ENCODE results near the gene METTL14. TPM values are rescaled to one million over a fixed set of nuclear protein-coding genes. Genes with fewer than 3 reads are reported as not detected.

METTL14 gene
- total RNA-seq, 1 experiment from 2014 or later = 9.5 TPM

DNA sequence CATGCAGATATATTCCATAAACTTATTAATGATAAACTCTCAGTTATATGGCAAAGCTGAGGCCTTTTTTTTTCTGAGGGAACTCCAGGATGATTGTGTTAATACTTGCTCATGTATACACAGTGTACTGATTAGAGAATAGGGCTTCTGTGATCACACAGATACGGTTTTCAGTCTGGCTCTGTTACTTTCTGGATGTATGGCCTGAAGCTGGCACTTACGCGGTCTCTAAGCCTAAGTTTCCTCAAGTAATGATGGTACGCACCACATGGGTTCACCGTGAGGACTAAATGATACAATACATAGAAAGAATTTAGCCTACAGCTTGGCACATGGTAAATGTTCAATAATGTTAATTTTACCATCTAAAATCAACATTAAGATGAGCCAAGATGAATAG, 77.0 kb downstream of the METTL14 start:
- H3K36me3 ChIP-seq (ENCODE audit: low read depth, low read length) = peaks cover 30% of the 10 kb centered on the region

GRCh38 chr4:118762730-118763477, 77.7 kb downstream of the METTL14 start:
- Histone ChIP-seq H3K27ac (ENCODE audit: low read length) (no peak overlapping the region), H3K36me3 (ENCODE audit: low read depth, low read length) (peaks cover 31% of the 10 kb centered on the region), H2AFZ (ENCODE audit: low read length) (no peak overlapping the region), H3K4me1 (ENCODE audit: insufficient read depth, low read length) (peaks cover 16% of the 10 kb centered on the region), H4K20me1 (ENCODE audit: low read length) (no peaks in the 10 kb centered on the region), H3K4me3 (ENCODE audit: low read length) (no peak overlapping the region), H3K79me2 (ENCODE audit: low read length) (no peaks in the 10 kb centered on the region), H3F3A (ENCODE audit: low read length, unreplicated experiment) (peaks cover 5% of the 10 kb centered on the region), H3K9ac (ENCODE audit: low read length) (no peak overlapping the region), H3K27me3 (ENCODE audit: low read length) (no peaks in the 10 kb centered on the region), H3K9me2 (replicated peaks; ENCODE audit: low read length) (no peaks in the 10 kb centered on the region), H3K9me3 (ENCODE audit: low read length) (no peaks in the 10 kb centered on the region), H3K4me2 (ENCODE audit: low read length) (no peak overlapping the region)
- intact Hi-C loops (cut with micrococcal nuclease) = no loop called here
- ChIA-PET POLR2A (ENCODE audit: unreplicated experiment) (no interaction called here), CTCF (no interaction called here)
- BruUV-seq (replicated peaks) = no TSS peak
- TF ChIP-seq EZH2phosphoT487 (IDR thresholded peaks at IDR 0.05; ENCODE audit: borderline replicate concordance, low read length) (no peak), EZH2 (IDR thresholded peaks at IDR 0.05; ENCODE audit: low read length, unreplicated experiment) (no peak)
- TF ChIP-seq, protein P1, sequence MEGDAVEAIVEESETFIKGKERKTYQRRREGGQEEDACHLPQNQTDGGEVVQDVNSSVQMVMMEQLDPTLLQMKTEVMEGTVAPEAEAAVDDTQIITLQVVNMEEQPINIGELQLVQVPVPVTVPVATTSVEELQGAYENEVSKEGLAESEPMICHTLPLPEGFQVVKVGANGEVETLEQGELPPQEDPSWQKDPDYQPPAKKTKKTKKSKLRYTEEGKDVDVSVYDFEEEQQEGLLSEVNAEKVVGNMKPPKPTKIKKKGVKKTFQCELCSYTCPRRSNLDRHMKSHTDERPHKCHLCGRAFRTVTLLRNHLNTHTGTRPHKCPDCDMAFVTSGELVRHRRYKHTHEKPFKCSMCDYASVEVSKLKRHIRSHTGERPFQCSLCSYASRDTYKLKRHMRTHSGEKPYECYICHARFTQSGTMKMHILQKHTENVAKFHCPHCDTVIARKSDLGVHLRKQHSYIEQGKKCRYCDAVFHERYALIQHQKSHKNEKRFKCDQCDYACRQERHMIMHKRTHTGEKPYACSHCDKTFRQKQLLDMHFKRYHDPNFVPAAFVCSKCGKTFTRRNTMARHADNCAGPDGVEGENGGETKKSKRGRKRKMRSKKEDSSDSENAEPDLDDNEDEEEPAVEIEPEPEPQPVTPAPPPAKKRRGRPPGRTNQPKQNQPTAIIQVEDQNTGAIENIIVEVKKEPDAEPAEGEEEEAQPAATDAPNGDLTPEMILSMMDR (conservative IDR thresholded peaks at IDR 0.05; ENCODE audit: low read depth, low read length) = no peak
- DNase-seq (no peak), ATAC-seq (no peak)

More for the DNA sequence above, 77.0 kb downstream of the METTL14 start:
- no peaks in the 10 kb centered on the region for H3K9me2 ChIP-seq (replicated peaks; ENCODE audit: low read length)
- no peaks in the 10 kb centered on the region for H3K79me2 ChIP-seq (ENCODE audit: low read length)
- H3K4me2 ChIP-seq (ENCODE audit: low read length) = no peak overlapping the region
- H3K9me3 ChIP-seq (ENCODE audit: low read length) = no peaks in the 10 kb centered on the region
- H3K4me1 ChIP-seq (ENCODE audit: insufficient read depth, low read length) = peaks cover 16% of the 10 kb centered on the region
- no peaks in the 10 kb centered on the region for H4K20me1 ChIP-seq (ENCODE audit: low read length)
- POLR2A ChIA-PET (ENCODE audit: unreplicated experiment) = no interaction called here
- H3K27ac ChIP-seq (ENCODE audit: low read length) = no peak overlapping the region
- H3K4me3 ChIP-seq (ENCODE audit: low read length) = no peak overlapping the region
- CTCF ChIA-PET = no interaction called here
- H3K9ac ChIP-seq (ENCODE audit: low read length) = no peak overlapping the region
- peaks cover 5% of the 10 kb centered on the region for H3F3A ChIP-seq (ENCODE audit: low read length, unreplicated experiment)
- TF ChIP-seq EZH2 (IDR thresholded peaks at IDR 0.05; ENCODE audit: low read length, unreplicated experiment) (no peak), EZH2phosphoT487 (IDR thresholded peaks at IDR 0.05; ENCODE audit: borderline replicate concordance, low read length) (no peak)
- intact Hi-C loops (cut with micrococcal nuclease) = no loop called here
- no peak for DNase-seq
- H2AFZ ChIP-seq (ENCODE audit: low read length) = no peak overlapping the region
- no TSS peak for BruUV-seq (replicated peaks)
- no peaks in the 10 kb centered on the region for H3K27me3 ChIP-seq (ENCODE audit: low read length)
- ATAC-seq = no peak

Other genes starting within 250 kb of the METTL14 start
- gene SEC24D, start 150.7 kb downstream of the METTL14 start, total RNA-seq (2014; rRNA removed) = 14.4 and 18.4 TPM in 2 replicates
- 0.04 and 0.06 TPM in 2 replicates for gene SYNPO2, start 203.5 kb downstream of the METTL14 start, total RNA-seq (2014; rRNA removed)